Muscle of leg (tissue), 11 donors: ENCODE results near the gene TENT4B. TPM values are rescaled to one million over a fixed set of nuclear protein-coding genes. Genes with fewer than 3 reads are reported as not detected.
"Not testable (repeated sequence)": the region's sequence is repeated elsewhere in the genome, so short reads cannot be mapped to it uniquely, and the experiment has no call there.

ENCODE experiments used
- DNase-seq: peaks from one replicate; pipeline ENCODE4 v3.0.0; 2013
- H3K27ac ChIP-seq: one replicate; pipeline ENCODE4 v1.5.1; 2013; ENCODE audit warnings: mild to moderate bottlenecking, low read length, control low read depth
- H3K27me3 ChIP-seq: one replicate; pipeline ENCODE4 v1.6.1; 2013; ENCODE audit warnings: low read length; ENCODE audit not compliant: control insufficient read depth, insufficient read depth
- H3K36me3 ChIP-seq: one replicate; pipeline ENCODE4 v1.6.1; 2013; ENCODE audit warnings: low read length; ENCODE audit not compliant: control insufficient read depth, insufficient read depth
- H3K4me1 ChIP-seq: one replicate; pipeline ENCODE4 v1.6.1; 2013; ENCODE audit warnings: low read length; ENCODE audit not compliant: control insufficient read depth, insufficient read depth
- H3K4me3 ChIP-seq: one replicate; pipeline ENCODE4 v1.5.1; 2013; ENCODE audit warnings: low read length, control low read depth
- H3K9me3 ChIP-seq: replicated peaks from 2 replicates; pipeline ENCODE4 v1.6.1; 2013; ENCODE audit warnings: low read depth, low read length; ENCODE audit not compliant: control insufficient read depth
- WGBS: methylation state at CpG from one replicate; pipeline ENCODE4 v1.1.5; 2013; ENCODE audit warnings: missing lambda C conversion rate; ENCODE audit not compliant: insufficient coverage; 5-methylcytosine and 5-hydroxymethylcytosine counted together
- polyA plus RNA-seq, 8 donors: library from polyadenylated mRNA; unstranded; fragments of 120-200 nt; gene quantifications; one replicate each; pipeline versions ENCODE4 v1.2.1 to v1.2.3, GENCODE V29; 2013; ENCODE audit warnings: inconsistent platforms in 1 of 8, low replicate concordance in 1 of 8; ENCODE audit not compliant: insufficient read length in 8 of 8, insufficient read depth in 1 of 8
- total RNA-seq: library from RNA; stranded (reverse); fragments of 120-200 nt; gene quantifications from one replicate; pipeline ENCODE4 v1.2.4, GENCODE V29; 2013

TENT4B gene
- total and polyA plus RNA-seq, 9 donors: 5.2 to 7.7 (median 5.9) TPM

DNA sequence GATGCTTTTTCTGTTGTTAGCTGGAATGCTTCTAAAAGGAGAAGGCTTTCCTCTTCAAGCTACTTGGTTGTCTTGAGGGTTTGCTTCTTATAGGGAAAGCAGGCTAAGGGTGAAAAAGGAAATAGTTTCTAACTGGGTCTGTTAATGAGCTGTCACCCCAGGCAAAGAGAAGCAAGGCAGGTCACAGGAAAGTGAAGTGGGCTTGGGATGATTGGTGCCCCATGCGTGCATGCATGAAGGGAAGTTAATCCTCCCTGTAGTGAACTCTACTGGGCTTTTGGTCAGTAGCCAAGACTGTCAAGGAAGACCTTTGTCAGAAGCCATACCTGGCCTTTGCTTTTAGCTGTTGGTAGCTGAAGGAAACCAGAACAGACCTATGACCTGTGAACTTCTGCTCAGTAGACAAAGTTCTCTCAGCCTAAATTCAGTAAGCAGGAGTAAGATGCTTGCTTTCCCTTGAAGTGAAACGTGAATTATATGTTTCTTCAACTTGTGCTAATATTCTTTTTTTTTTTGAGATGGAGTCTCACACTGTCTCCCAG lies 16.5 kb downstream of the TENT4B start:
- no peaks in the 10 kb centered on the region for H3K4me1 ChIP-seq
- 50% methylated on average over 1 of the region's 2 CpGs for WGBS

GRCh38 chr16:50171773-50172172 lies 18.7 kb downstream of the TENT4B start:
- not testable (repeated sequence) for H3K4me3 ChIP-seq, DNase-seq, H3K27ac ChIP-seq, H3K27me3 ChIP-seq, H3K9me3 ChIP-seq, H3K4me1 ChIP-seq, H3K36me3 ChIP-seq
- 96% methylated on average over 3 of the region's 4 CpGs for WGBS

More for the DNA sequence above, 16.5 kb downstream of the TENT4B start:
- Histone ChIP-seq H3K36me3 (no peaks in the 10 kb centered on the region), H3K27ac (no peak overlapping the region), H3K27me3 (no peaks in the 10 kb centered on the region), H3K9me3 (no peaks in the 10 kb centered on the region), H3K4me3 (no peak overlapping the region)
- DNase-seq: no peak

DNA sequence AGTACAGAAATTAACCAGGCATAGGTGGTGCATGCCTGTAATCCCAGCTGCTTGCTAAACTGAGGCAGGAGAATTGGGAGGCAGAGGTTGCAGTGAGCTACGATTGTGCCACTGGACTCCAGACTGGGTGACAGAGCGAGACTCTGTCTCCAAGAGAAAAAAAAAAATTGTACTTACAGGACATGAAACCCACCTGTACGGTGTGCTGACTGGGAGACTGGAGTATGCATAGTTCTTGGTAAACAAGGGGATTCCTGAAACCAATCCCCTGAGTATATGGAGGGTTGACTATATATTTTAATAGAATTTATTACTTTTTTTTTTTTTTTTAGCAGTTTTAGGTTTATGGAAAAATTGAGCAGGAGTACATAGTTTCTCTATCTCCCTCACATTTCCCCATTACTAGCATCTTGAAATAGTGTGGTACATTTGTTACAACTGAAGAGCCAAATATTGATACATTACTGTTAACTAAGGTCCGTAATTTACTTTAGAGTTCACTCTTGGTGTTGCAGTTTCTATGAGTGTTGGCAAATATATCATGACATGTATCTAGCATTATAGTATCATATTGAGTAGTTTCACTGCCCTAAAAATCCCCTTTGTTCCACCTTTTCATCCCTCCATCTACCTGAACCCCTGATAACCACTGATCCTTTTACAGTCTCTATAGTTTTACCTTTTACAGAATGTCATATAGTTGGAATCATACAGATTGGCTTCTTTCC lies 19.3 kb downstream of the TENT4B start:
- Histone ChIP-seq H3K27ac (no peak overlapping the region), H3K9me3 (peaks cover 5% of the 10 kb centered on the region), H3K4me3 (no peak overlapping the region), H3K36me3 (peaks cover 3% of the 10 kb centered on the region), H3K27me3 (no peaks in the 10 kb centered on the region), H3K4me1 (no peaks in the 10 kb centered on the region)
- DNase-seq: no peak
- no CpG with 5 or more reads among the region's 4 CpGs for WGBS

- DNase-seq: no peak
- no peaks in the 10 kb centered on the region for H3K4me1 ChIP-seq
- peaks cover 5% of the 10 kb centered on the region for H3K9me3 ChIP-seq
- no peaks in the 10 kb centered on the region for H3K27me3 ChIP-seq
- no peak overlapping the region for H3K4me3 ChIP-seq
- H3K36me3 ChIP-seq: peaks cover 3% of the 10 kb centered on the region
- H3K27ac ChIP-seq: no peak overlapping the region
- 29% methylated on average over 2 of the region's 5 CpGs for WGBS
These were observed 20.2 kb downstream of the TENT4B start for GRCh38 chr16:50173316-50173715.

DNA sequence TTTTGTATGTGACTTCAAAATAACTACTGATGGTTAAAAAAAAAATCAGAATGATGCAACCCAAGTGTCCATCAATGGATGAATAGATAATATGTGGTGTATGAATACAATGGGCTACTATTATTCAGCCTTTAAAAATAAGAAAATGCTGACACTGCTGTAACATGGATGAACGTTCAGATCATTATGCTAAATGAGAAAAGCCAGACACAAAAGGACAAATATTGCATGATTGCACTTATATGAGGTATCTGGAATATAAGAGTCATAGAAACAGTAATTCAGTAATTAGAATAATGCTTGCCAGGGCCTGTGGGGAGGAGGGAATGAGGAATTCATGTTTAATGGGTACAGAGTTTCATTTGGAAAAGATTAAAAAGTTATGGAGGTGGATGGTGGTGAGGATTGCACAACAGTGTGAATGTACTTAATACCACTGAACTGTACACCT lies 25.4 kb downstream of the TENT4B start:
- Histone ChIP-seq H3K27me3 (no peaks in the 10 kb centered on the region), H3K27ac (no peak overlapping the region), H3K9me3 (peaks cover 5% of the 10 kb centered on the region), H3K4me1 (no peaks in the 10 kb centered on the region), H3K4me3 (no peak overlapping the region), H3K36me3 (peaks cover 3% of the 10 kb centered on the region)
- DNase-seq: no peak
- WGBS: no CpG with 5 or more reads among the region's 1 CpG

- no peak overlapping the region for H3K4me3 ChIP-seq
- H3K4me1 ChIP-seq: no peaks in the 10 kb centered on the region
- no peaks in the 10 kb centered on the region for H3K36me3 ChIP-seq
- no peak for DNase-seq
- no peaks in the 10 kb centered on the region for H3K9me3 ChIP-seq
- no peaks in the 10 kb centered on the region for H3K27me3 ChIP-seq
- no peak overlapping the region for H3K27ac ChIP-seq
These were observed 29.3 kb downstream of the TENT4B start for GRCh38 chr16:50182441-50182840.

DNA sequence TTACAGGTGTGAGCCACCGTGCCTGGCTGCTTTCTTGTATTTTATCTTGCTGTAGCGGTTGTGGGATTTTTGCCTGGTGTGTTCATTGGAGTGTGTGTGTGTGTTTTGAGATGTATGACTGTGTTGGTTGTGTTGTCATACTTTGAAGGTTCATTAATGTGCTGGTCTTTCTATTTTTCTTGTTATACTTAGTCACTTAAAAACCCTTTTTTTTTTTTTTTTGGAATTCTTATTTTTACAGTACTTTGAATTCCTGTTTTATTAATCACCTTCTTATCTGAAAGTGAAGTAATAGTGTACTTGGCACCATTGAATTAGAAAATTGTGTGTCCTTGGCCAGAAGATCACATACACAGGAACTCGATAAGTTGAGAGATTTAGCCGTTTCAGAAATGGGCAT lies 30.2 kb downstream of the TENT4B start:
- Histone ChIP-seq H3K27ac (no peak overlapping the region), H3K9me3 (no peaks in the 10 kb centered on the region), H3K4me3 (no peak overlapping the region), H3K27me3 (no peaks in the 10 kb centered on the region), H3K36me3 (no peaks in the 10 kb centered on the region), H3K4me1 (no peaks in the 10 kb centered on the region)
- no peak for DNase-seq
- WGBS: 89% methylated on average over 3 of the region's 4 CpGs

GRCh38 chr16:50185005-50185505 lies 31.9 kb downstream of the TENT4B start:
- Histone ChIP-seq H3K27me3 (no peaks in the 10 kb centered on the region), H3K4me3 (no peak overlapping the region), H3K27ac (no peak overlapping the region), H3K4me1 (no peaks in the 10 kb centered on the region), H3K36me3 (no peaks in the 10 kb centered on the region), H3K9me3 (no peaks in the 10 kb centered on the region)
- no CpG with 5 or more reads among the region's 3 CpGs for WGBS
- no peak for DNase-seq

GRCh38 chr16:50188619-50189136 lies 35.6 kb downstream of the TENT4B start:
- Histone ChIP-seq H3K27me3 (no peaks in the 10 kb centered on the region), H3K4me3 (no peak overlapping the region), H3K4me1 (no peaks in the 10 kb centered on the region), H3K36me3 (no peaks in the 10 kb centered on the region), H3K27ac (no peak overlapping the region), H3K9me3 (no peaks in the 10 kb centered on the region)
- DNase-seq: no peak
- WGBS: no CpG with 5 or more reads among the region's 3 CpGs

GRCh38 chr16:50190292-50190691 lies 37.2 kb downstream of the TENT4B start:
- Histone ChIP-seq H3K27me3 (no peaks in the 10 kb centered on the region), H3K36me3 (no peaks in the 10 kb centered on the region), H3K4me3 (no peak overlapping the region), H3K27ac (no peak overlapping the region), H3K9me3 (no peaks in the 10 kb centered on the region), H3K4me1 (no peaks in the 10 kb centered on the region)
- WGBS: no CpG with 5 or more reads among the region's 2 CpGs
- no peak for DNase-seq
